Thyroid gland (tissue), 4 donors: Measurements from ENCODE around the gene CFAP221.

Source experiments
- POLR2A ChIP-seq, 2 donors: fragments of 450-650 bp; IDR thresholded peaks; one replicate each; pipeline ENCODE4 v1.6.1; 2017; ENCODE audit warnings: antibody characterized with exemption in 2 of 2, mild to moderate bottlenecking in 2 of 2, moderate library complexity in 1 of 2
- TF ChIP-seq, protein P1 (sequence below), 6 experiments: fragments of 200-600 bp in 3 of 6; fragments of 450-650 bp in 3 of 6; sonication (generic) in 3 of 6; IDR thresholded peaks; one replicate each; pipeline ENCODE4 v1.5.1; 2016 to 2019; ENCODE audit warnings: antibody characterized with exemption in 6 of 6, mild to moderate bottlenecking in 2 of 6, inconsistent platforms in 1 of 6, moderate library complexity in 1 of 6

DNA sequence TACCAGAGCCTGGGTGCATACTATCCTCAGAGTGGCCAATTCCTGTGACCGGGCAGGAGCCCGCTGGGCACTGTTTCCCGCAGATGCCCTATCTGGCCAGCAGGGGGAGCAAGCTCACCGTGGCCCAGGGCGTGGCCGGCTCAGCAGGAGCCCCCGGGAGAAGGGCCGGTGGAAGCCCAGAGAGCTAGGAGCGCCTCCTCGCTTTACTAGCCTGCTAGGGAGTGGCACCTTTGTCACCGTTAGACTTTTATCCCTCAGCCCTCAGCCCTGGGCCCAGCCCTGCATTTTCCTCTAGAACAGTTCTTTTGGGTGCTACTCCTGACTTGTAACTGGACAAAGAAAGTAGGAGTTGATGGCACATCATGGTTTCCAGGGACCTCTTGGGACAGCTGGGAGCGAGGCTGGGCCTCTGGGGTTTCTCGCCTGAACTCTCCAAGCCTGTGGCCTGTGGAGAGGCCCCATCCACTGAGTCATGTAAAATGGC is 158.7 kb downstream of the CFAP221 start:
- TF ChIP-seq, protein P1, sequence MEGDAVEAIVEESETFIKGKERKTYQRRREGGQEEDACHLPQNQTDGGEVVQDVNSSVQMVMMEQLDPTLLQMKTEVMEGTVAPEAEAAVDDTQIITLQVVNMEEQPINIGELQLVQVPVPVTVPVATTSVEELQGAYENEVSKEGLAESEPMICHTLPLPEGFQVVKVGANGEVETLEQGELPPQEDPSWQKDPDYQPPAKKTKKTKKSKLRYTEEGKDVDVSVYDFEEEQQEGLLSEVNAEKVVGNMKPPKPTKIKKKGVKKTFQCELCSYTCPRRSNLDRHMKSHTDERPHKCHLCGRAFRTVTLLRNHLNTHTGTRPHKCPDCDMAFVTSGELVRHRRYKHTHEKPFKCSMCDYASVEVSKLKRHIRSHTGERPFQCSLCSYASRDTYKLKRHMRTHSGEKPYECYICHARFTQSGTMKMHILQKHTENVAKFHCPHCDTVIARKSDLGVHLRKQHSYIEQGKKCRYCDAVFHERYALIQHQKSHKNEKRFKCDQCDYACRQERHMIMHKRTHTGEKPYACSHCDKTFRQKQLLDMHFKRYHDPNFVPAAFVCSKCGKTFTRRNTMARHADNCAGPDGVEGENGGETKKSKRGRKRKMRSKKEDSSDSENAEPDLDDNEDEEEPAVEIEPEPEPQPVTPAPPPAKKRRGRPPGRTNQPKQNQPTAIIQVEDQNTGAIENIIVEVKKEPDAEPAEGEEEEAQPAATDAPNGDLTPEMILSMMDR (IDR thresholded peaks at IDR 0.05): peak; percentile 85 to 96 (median 92)
- TF ChIP-seq POLR2A (IDR thresholded peaks at IDR 0.05): no peak
